Mesendoderm (in vitro differentiated cells): ENCODE measurements around the gene LHX3.
A peak's percentile ranks its signal among the peaks of the same experiment; 100 is the strongest.

Source experiments
- DNase-seq: peaks from one replicate; pipeline ENCODE4 v3.0.0; 2013
- H2AK5ac ChIP-seq: 2 replicates; pipeline ENCODE4 v1.6.1; 2013; ENCODE audit warnings: low read length, inconsistent platforms
- H2BK120ac ChIP-seq: 2 replicates; pipeline ENCODE4 v1.6.1; 2013; ENCODE audit warnings: low read depth, mild to moderate bottlenecking, low read length, moderate library complexity, mixed read lengths
- H2BK15ac ChIP-seq: replicated peaks from 2 replicates; pipeline ENCODE4 v1.6.1; 2013; ENCODE audit warnings: low read depth, mild to moderate bottlenecking, moderate library complexity
- H2BK5ac ChIP-seq: 2 replicates; pipeline ENCODE4 v1.6.1; 2013; ENCODE audit warnings: low read length, inconsistent platforms
- H3K18ac ChIP-seq: 2 replicates; pipeline ENCODE4 v1.6.1; 2013; ENCODE audit warnings: mild to moderate bottlenecking, low read length, mixed read lengths
- H3K23ac ChIP-seq: one replicate; pipeline ENCODE4 v1.6.1; 2013; ENCODE audit warnings: low read length
- H3K27ac ChIP-seq: 2 replicates; pipeline ENCODE4 v1.5.1; 2013; ENCODE audit warnings: low read depth, mild to moderate bottlenecking, inconsistent platforms, low read length, moderate library complexity
- H3K27me3 ChIP-seq: 2 replicates; pipeline ENCODE4 v1.6.1; 2013; ENCODE audit warnings: low read length, control low read depth, mild to moderate bottlenecking, inconsistent platforms; ENCODE audit not compliant: insufficient read depth, poor library complexity
- H3K36me3 ChIP-seq: 2 replicates; pipeline ENCODE4 v1.6.1; 2013; ENCODE audit warnings: low read length, inconsistent platforms; ENCODE audit not compliant: control insufficient read depth, insufficient read depth
- H3K4ac ChIP-seq: one replicate; pipeline ENCODE4 v1.6.1; 2013; ENCODE audit warnings: low read depth, mild to moderate bottlenecking, low read length, moderate library complexity
- H3K4me1 ChIP-seq: 2 replicates; pipeline ENCODE4 v1.6.1; 2013; ENCODE audit warnings: low read depth, low read length, inconsistent platforms; ENCODE audit not compliant: control insufficient read depth
- H3K4me2 ChIP-seq: 2 replicates; pipeline ENCODE4 v1.6.1; 2013; ENCODE audit warnings: low read length
- H3K4me3 ChIP-seq: 2 replicates; pipeline ENCODE4 v1.5.1; 2013; ENCODE audit warnings: mild to moderate bottlenecking, low read length
- H3K56ac ChIP-seq: one replicate; pipeline ENCODE4 v1.6.1; 2013; ENCODE audit warnings: low read length
- H3K79me1 ChIP-seq: 2 replicates; pipeline ENCODE4 v1.6.1; 2013; ENCODE audit warnings: low read length, inconsistent platforms
- H3K79me2 ChIP-seq: 2 replicates; pipeline ENCODE4 v1.6.1; 2013; ENCODE audit warnings: mild to moderate bottlenecking, low read length; ENCODE audit not compliant: control insufficient read depth, insufficient read depth
- H3K9ac ChIP-seq: 2 replicates; pipeline ENCODE4 v1.6.1; 2013; ENCODE audit warnings: low read length, inconsistent platforms
- H4K5ac ChIP-seq: one replicate; pipeline ENCODE4 v1.6.1; 2013; ENCODE audit warnings: low read length
- H4K8ac ChIP-seq: one replicate; pipeline ENCODE4 v1.6.1; 2013; ENCODE audit warnings: low read depth, mild to moderate bottlenecking, control low read depth, low read length, moderate library complexity
- WGBS: extraction: QIAGEN DNeasy Blood & Tissue Kit; methylation state at CpG from one replicate; pipeline ENCODE4 v1.1.7; 2013; ENCODE audit warnings: low lambda C conversion rate, missing lambda C conversion rate; ENCODE audit not compliant: insufficient coverage; ENCODE audit errors: extremely low coverage; 5-methylcytosine and 5-hydroxymethylcytosine counted together

LHX3 gene

DNA sequence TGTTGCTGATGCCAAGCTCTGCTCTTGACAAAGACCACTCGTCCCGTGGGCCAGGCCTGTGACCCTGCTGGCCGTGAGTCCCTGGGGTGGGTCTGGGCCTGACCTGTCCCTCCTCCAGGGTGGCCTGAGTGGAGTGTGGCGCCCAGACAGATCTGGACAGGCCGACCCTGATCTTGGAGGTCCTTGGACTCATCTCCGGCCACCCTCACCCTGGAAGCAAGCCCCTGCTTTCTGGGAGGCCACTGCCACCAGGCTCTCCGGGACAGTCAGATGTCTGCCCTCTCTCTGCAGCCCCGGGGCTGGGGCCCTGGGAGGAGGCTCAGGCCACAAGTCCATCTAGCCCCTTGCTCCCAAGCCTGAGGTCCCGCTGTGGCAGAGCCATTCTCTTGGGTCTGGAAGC is 55.1 kb downstream of the LHX3 start:
- H2BK15ac ChIP-seq = no peak overlapping the region
- no peak overlapping the region for H3K56ac ChIP-seq
- no peak overlapping the region for H3K18ac ChIP-seq
- H4K8ac ChIP-seq = no peak overlapping the region
- no peak for DNase-seq
- no peak overlapping the region for H2AK5ac ChIP-seq
- no peak overlapping the region for H3K23ac ChIP-seq
- no peak overlapping the region for H3K4me3 ChIP-seq
- no peaks in the 10 kb centered on the region for H3K36me3 ChIP-seq
- WGBS = no CpG with 5 or more reads among the region's 9 CpGs
- no peak overlapping the region for H3K9ac ChIP-seq
- no peak overlapping the region for H3K4ac ChIP-seq
- H3K79me2 ChIP-seq = no peaks in the 10 kb centered on the region
- no peak overlapping the region for H2BK120ac ChIP-seq
- H3K27ac ChIP-seq = no peak overlapping the region
- no peak overlapping the region for H3K4me2 ChIP-seq
- no peak overlapping the region for H2BK5ac ChIP-seq
- no peaks in the 10 kb centered on the region for H3K79me1 ChIP-seq
- H3K27me3 ChIP-seq = no peaks in the 10 kb centered on the region
- peaks cover 7% of the 10 kb centered on the region for H3K4me1 ChIP-seq
- H4K5ac ChIP-seq = no peak overlapping the region

DNA sequence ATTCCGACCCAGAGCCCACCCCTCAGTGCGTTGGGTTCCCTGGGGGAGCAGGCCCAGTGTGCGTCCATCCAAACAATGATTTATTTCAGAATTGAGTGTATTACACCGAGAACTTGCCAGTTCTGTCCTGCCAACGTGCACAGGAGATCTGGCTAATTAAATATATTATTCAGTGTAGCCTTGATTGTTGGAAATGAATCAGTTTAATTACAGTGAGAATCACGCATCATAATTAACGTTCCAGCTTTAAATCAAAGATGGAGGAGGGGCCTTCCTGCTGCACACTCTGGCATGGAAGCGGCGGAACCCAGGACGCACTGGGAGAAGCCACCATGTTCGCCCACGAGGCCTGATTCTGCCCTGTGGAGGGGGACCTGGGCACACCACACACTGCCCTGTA is 55.6 kb downstream of the LHX3 start:
- no peak overlapping the region for H3K4me2 ChIP-seq
- H3K23ac ChIP-seq = no peak overlapping the region
- H2BK15ac ChIP-seq = no peak overlapping the region
- WGBS = no CpG with 5 or more reads among the region's 12 CpGs
- no peak overlapping the region for H3K27ac ChIP-seq
- no peak overlapping the region for H3K18ac ChIP-seq
- H3K4ac ChIP-seq = no peak overlapping the region
- no peaks in the 10 kb centered on the region for H3K79me1 ChIP-seq
- no peak overlapping the region for H4K5ac ChIP-seq
- DNase-seq = no peak
- peaks cover 7% of the 10 kb centered on the region for H3K4me1 ChIP-seq
- no peaks in the 10 kb centered on the region for H3K79me2 ChIP-seq
- no peak overlapping the region for H3K56ac ChIP-seq
- H4K8ac ChIP-seq = no peak overlapping the region
- H2AK5ac ChIP-seq = no peak overlapping the region
- no peak overlapping the region for H3K9ac ChIP-seq
- no peaks in the 10 kb centered on the region for H3K36me3 ChIP-seq
- H2BK120ac ChIP-seq = no peak overlapping the region
- H3K4me3 ChIP-seq = no peak overlapping the region
- no peaks in the 10 kb centered on the region for H3K27me3 ChIP-seq
- H2BK5ac ChIP-seq = no peak overlapping the region

DNA sequence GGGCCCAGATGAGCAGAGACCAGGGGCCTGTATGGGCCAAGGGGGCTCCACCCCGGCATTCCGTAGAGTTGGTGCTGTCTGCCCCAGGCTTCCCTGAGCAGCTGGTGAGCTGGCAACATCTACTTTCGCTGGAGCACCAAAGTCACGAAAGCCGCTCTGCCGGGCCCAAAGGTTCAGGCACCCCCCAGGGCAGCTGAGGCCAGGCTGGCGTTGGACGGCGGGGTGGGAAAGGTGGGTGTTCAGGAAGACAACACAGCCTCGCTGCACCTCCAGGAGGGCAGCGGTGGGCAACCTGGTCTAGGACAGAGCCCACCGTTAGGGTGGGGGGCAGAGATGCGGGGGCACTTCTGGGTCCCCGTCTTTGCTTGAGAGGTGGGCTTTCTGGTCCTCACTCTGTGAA is 56.2 kb downstream of the LHX3 start:
- Histone ChIP-seq H3K18ac (no peak overlapping the region), H2BK15ac (no peak overlapping the region), H3K9ac (no peak overlapping the region), H3K27me3 (no peaks in the 10 kb centered on the region), H3K27ac (no peak overlapping the region), H3K4me2 (no peak overlapping the region), H3K4me1 (peaks cover 7% of the 10 kb centered on the region), H3K56ac (no peak overlapping the region), H4K5ac (no peak overlapping the region), H3K36me3 (no peaks in the 10 kb centered on the region), H3K79me2 (no peaks in the 10 kb centered on the region), H2BK120ac (no peak overlapping the region), H2BK5ac (no peak overlapping the region), H3K4me3 (no peak overlapping the region), H3K23ac (no peak overlapping the region), H4K8ac (no peak overlapping the region), H3K4ac (no peak overlapping the region), H3K79me1 (no peaks in the 10 kb centered on the region), H2AK5ac (no peak overlapping the region)
- DNase-seq = no peak
- no CpG with 5 or more reads among the region's 14 CpGs for WGBS

DNA sequence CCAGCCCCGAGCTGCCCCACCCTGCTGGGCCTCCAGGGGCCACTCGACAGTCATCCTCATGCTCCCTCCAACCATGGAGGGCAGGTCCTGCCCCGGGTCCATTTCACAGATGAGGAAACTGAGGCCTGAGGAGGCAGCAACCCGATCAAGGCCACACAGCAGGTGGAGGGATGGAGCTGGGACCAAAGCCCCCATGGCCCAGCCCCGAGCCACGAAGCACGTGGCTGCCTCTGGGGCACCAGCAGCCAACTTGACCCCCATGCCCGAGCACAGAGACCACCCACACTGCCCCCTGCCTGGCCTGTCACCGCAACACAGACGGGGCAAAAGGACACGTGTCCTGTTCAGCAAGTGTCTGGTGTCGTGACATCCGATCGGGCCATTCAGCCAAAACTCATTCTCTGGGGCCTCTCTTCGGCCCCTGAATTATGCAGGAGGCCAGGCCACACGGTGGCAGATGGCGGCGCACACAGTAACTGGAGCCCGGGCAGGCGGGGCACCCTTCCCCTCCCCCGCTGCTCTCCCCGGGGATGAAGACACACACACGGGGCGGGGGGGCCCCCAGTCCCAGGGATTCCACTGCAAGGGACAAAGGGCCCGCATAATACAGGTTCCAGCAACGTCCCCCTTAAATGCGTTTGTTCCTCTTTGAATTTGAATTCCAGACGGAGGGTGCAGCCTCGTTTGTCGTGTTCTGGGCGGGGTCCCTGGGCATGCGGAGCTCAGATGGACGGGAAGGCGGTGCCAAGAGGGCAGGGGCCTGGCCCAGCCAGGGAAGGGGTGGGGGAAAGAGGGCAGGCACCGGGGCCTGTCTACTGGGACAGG is 56.8 kb downstream of the LHX3 start:
- no peak overlapping the region for H3K9ac ChIP-seq
- H3K27ac ChIP-seq = no peak overlapping the region
- H3K79me1 ChIP-seq = no peaks in the 10 kb centered on the region
- H2BK120ac ChIP-seq = no peak overlapping the region
- no peak for DNase-seq
- H3K4me1 ChIP-seq = peaks cover 7% of the 10 kb centered on the region
- no peak overlapping the region for H4K8ac ChIP-seq
- H3K27me3 ChIP-seq = no peaks in the 10 kb centered on the region
- no peak overlapping the region for H4K5ac ChIP-seq
- H3K4me3 ChIP-seq = no peak overlapping the region
- no peak overlapping the region for H3K4me2 ChIP-seq
- H2BK5ac ChIP-seq = no peak overlapping the region
- no peak overlapping the region for H3K18ac ChIP-seq
- peak overlapping the region; percentile 64 for H3K56ac ChIP-seq
- no peaks in the 10 kb centered on the region for H3K79me2 ChIP-seq
- no peak overlapping the region for H2AK5ac ChIP-seq
- no peaks in the 10 kb centered on the region for H3K36me3 ChIP-seq
- no peak overlapping the region for H2BK15ac ChIP-seq
- H3K4ac ChIP-seq = no peak overlapping the region
- WGBS = no CpG with 5 or more reads among the region's 35 CpGs
- H3K23ac ChIP-seq = no peak overlapping the region

DNA sequence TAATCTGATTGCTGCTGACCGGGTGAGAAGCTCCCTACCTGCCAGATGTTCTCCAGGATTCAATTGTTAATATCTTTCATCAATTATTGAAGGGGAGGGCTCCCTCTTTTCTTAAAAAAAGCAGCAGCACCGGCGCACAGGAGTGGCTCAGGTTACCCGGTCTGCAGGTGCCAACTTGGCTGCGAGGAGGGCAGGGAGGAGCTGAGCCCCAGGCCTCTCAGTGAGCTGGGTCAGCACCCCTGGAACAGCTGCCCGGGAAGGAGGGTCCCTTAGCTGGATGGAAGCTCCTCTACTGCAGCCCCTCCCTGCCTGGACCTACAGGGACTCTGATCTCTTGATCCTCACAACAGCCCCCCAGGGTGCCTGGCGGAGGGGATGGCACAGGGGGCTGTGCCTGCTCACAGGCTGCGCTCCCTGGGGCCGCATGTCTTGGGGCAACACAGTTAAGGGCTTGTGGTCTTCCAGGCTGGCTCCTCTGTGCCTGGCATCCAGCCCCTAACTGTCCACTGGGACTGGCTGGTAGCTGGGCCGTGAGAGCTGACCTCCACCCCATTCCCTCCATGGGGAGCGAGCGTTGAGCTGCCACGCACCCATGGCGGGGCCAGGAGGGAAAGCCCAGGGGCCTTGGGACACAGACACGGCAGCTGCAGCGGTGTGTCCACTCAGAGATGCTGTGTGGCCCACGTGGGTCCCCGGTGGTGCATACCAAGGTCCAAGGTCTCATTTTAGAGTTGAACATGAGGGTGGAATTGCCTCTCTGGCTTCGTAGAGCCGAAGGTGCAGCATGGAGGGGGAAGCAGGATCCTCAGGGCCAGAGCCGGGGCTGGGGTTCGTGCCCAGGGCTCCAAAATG is 57.7 kb downstream of the LHX3 start:
- H4K8ac ChIP-seq = no peak overlapping the region
- no CpG with 5 or more reads among the region's 22 CpGs for WGBS
- no peak overlapping the region for H4K5ac ChIP-seq
- no peaks in the 10 kb centered on the region for H3K36me3 ChIP-seq
- H3K79me2 ChIP-seq = no peaks in the 10 kb centered on the region
- H3K56ac ChIP-seq = no peak overlapping the region
- no peak overlapping the region for H3K27ac ChIP-seq
- no peak overlapping the region for H3K23ac ChIP-seq
- no peak overlapping the region for H3K18ac ChIP-seq
- no peak overlapping the region for H2BK120ac ChIP-seq
- no peak overlapping the region for H3K4me2 ChIP-seq
- H3K4me1 ChIP-seq = peaks cover 7% of the 10 kb centered on the region
- H3K4me3 ChIP-seq = no peak overlapping the region
- no peak for DNase-seq
- H2AK5ac ChIP-seq = no peak overlapping the region
- no peak overlapping the region for H3K4ac ChIP-seq
- H3K27me3 ChIP-seq = no peaks in the 10 kb centered on the region
- H3K79me1 ChIP-seq = no peaks in the 10 kb centered on the region
- no peak overlapping the region for H3K9ac ChIP-seq
- no peak overlapping the region for H2BK15ac ChIP-seq
- H2BK5ac ChIP-seq = no peak overlapping the region
